Heart left ventricle (tissue), 13 donors: Measurements from ENCODE around the gene ZNF222.

Source experiments
- POLR2A ChIP-seq, 2 donors: fragments of 450-650 bp; IDR thresholded peaks; one replicate each; pipeline ENCODE4 v1.6.1; 2017; ENCODE audit warnings: antibody characterized with exemption in 2 of 2, mild to moderate bottlenecking in 2 of 2, moderate library complexity in 2 of 2
- TF ChIP-seq, protein P1 (sequence below), 12 donors: fragments of 200-600 bp; sonication (generic) in 4 of 12; IDR thresholded peaks; one replicate each; pipeline versions ENCODE4 v1.5.0 to v1.8.0; 2018 to 2022; ENCODE audit warnings: antibody characterized with exemption in 12 of 12, mild to moderate bottlenecking in 5 of 12
- donor health status: ischemic (EF 13 %, LVEDD 7.1; RV severe dilation, severe dysfunction).
- donor health status: DM: no; HTN: yes; CAD: no.
- donor health status: DM: no; HTN: no; CAD: no.
- donor health status: ischemic (EF 25% LVEDD 6.9; RV normal size, moderate dysfunction).
- donor health status: ischemic (EF 25% LVEDD 5.7; RV mildly dilated, moderate dysfunction).
- donor health status: ischemic (EF 35%, LVEDD 5.7; RV mildly dilated, moderate dysfunction).
- donor health status: nonischemic (EF 11% LVEDD 7.7; RV severe dilation, severe dysfunction).
- donor health status: DM: yes; HTN: yes; CAD: no.
- donor health status: PGD.
- donor health status: ischemic (EF 29% LVEDD 5.4; RV normal size, mild dysfunction).
- donor health status: nonischemic (EF 23%, LVEDD 6.1; RV moderate dilation, normal function).

DNA sequence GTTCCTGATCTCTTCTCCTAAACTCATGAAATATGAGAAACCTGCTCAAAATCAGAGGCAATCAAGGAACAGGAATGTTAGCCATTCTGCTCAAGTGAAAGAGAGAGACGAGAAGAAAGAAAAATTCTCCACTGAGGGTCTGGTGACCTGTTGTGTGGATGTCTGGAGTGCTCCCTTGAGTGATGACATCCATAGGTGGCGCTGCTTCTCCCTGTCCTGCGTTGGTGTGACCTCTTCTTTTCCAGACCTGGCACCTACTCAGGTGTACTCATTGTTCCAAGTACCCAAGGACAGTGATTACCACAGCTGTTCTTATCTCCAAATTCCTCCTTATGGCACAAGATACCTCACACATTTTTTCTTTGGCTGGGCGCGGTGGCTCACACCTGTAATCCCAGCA is 30.7 kb downstream of the ZNF222 start:
- TF ChIP-seq, protein P1, sequence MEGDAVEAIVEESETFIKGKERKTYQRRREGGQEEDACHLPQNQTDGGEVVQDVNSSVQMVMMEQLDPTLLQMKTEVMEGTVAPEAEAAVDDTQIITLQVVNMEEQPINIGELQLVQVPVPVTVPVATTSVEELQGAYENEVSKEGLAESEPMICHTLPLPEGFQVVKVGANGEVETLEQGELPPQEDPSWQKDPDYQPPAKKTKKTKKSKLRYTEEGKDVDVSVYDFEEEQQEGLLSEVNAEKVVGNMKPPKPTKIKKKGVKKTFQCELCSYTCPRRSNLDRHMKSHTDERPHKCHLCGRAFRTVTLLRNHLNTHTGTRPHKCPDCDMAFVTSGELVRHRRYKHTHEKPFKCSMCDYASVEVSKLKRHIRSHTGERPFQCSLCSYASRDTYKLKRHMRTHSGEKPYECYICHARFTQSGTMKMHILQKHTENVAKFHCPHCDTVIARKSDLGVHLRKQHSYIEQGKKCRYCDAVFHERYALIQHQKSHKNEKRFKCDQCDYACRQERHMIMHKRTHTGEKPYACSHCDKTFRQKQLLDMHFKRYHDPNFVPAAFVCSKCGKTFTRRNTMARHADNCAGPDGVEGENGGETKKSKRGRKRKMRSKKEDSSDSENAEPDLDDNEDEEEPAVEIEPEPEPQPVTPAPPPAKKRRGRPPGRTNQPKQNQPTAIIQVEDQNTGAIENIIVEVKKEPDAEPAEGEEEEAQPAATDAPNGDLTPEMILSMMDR (IDR thresholded peaks at IDR 0.05): no peak
- TF ChIP-seq POLR2A (IDR thresholded peaks at IDR 0.05): no peak
